GM19463 (cell line): Measurements from ENCODE around the gene BTBD16.
A peak's percentile ranks its signal among the peaks of the same experiment; 100 is the strongest.

Source experiments
- ATAC-seq: cut with Tn5 transposase; IDR thresholded peaks from one replicate; pipeline ENCODE4 v1.9.1; 2021; ENCODE audit warnings: mild to moderate bottlenecking, moderate library complexity; ENCODE audit not compliant: unreplicated experiment

The BTBD16 gene

GRCh38 chr10:122293156-122293960, 22.3 kb downstream of the BTBD16 start:
- no peak for ATAC-seq

DNA sequence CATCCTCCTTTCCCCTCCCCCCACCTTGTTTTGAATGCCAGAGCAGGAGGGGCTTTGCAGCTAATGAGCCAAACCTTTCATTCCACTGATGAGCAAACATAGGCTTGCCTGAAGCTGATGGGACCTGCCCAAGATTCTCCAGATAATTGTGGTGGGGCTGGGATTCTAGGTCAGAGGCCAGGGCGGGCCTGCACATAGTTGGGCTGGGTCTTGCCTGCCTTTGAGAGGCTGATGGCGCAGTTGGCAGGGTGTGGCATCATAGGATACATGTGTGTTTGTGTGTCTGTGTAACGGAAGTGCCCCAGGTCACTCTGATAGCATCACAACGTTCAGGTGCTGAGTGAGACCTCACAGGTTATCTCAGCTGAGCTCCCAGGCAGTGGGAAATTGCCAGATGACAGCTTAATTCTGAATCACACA, 22.9 kb downstream of the BTBD16 start:
- ATAC-seq = no peak

GRCh38 chr10:122294511-122295450, 23.7 kb downstream of the BTBD16 start:
- no peak for ATAC-seq

DNA sequence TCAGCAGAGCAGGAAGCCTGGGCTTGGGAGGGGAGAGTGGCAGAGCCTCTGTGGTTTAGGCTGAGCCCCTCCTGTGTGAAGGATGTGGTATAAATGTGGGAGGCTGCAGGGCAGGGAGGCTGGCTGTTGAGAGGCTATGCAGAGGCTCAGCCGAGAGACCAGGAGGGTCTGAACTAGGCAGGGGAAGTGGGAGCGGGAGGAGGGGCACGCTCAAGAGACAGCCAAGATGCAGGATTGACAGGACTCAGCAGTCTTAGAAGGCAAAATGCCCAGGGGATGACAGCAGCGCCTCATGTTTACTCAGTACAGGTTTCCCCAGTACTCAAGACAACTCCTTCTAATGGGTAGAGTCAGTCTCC, 24.3 kb downstream of the BTBD16 start:
- ATAC-seq = no peak

DNA sequence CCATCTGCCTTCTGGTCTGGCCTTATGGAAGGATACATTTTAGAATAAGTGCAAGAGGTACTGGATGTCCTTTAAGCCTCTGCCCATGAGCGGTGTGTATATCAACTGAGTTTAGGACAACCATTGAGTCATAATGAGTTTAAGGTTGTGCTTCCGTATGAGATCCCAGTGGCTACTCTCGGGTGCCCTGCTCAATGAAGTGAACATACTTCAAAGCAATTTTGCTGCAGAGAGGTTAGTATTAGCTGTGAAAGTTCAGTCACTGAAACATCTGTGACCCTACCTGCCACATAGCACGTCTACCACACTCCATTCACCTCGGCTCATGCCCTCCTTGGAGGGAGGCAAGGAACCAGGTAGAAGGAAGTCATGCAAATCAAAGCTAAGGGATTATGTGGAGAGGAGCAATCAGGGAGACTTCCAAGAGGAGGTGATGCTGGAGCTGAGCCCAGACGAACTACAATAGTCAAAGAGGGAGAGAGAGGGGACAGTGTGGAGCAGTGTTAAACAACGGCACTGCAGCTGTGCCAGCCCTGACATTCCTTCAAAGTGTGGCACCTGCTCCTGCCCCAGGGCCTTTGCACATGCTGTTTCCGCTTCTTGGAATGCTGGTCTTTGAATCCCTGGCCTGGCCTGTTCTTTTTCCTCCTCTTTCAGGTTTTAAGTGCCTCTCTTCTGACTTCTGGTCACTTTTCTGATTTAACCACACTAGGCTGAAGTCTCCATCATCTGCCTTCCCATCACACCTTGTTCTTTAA, 25.4 kb downstream of the BTBD16 start:
- no peak for ATAC-seq

- ATAC-seq = no peak
These were observed 26.5 kb downstream of the BTBD16 start for GRCh38 chr10:122297583-122297982.

DNA sequence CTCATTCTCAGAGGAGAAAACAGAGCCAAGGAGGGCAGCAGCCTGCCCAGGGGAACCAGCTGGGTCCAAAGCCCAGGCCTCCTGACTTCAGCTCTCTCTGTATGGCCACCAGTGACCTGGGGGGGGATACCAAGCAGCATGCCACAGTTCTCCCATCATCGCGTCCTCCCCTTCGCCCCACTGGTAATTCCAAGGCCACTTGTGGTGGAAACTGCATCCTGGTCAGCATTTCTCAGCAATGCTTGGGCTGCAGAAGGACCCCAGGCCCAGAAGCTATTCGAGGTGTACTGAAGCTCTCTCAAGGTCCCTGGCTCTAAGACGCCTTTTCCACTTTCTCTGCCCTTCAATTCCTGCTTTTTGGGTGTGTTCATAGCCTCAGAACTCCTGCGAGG, 27.1 kb downstream of the BTBD16 start:
- ATAC-seq = no peak

GRCh38 chr10:122298598-122299301, 27.7 kb downstream of the BTBD16 start:
- ATAC-seq = peak; percentile 72

DNA sequence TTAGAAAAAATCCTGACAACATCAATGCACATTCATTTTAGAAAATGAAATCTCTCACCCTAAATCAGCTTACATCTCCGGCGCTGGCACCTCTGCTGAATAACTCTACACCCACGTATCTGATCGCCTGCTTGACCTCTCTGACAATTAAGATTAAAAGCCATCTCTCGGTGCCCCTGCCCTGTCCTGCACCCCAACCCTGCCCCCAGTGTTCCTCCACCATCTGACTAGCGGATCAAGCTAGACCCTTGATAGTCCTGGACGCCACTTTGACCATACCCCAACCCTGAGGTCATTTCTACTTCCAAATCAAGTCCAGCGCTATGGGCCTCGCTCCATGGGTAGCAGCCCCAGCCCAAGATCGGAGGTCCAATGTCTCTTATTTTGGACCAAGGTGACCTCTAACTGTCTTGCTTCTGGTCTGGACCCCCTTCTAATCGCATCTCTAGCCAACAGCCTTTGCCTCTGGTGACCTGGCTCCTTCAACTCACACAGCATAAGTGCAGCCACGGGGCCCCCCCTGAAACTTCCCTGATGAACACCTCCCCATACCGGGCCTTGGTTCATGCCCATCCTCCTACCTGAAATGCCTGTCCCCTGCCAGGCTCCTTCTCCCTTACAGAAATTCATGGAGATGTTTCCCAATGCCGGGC, 28.5 kb downstream of the BTBD16 start:
- ATAC-seq = no peak

DNA sequence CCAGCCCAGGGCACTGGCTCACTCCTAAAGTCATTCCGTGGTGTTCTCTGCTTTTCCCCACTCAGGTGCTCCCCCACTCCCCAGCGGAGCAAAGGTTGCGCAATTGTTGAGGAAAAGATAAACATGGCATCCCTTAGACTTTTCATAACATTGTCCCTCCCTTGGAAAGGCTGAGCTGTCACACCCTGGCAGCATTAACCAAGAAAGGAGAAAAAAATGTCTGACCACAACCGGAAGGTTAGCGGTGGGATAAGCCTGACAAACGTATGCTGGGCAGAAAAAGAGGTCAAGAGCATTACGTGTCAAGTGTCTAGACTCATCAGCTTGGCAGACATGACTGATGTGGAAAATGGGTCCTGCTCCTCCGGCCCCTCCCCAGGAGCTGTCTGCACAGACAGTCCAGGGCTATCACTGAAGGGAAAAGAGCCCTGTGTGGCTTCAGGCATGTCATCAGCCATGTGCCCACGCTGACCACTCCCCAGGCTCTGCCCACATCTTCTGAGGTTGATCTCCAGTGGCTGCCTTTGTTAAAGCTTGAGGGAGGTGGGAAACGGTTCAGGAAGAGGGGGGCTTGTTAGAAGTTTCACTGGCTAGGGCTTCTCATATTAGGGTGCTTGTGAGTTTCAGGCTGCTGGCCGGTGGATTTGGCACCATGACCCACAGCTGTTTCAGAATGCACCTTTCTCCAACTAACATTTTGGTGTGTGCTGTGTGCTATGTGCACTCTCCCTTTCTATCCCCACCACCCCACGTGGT, 30.1 kb downstream of the BTBD16 start:
- ATAC-seq = no peak

DNA sequence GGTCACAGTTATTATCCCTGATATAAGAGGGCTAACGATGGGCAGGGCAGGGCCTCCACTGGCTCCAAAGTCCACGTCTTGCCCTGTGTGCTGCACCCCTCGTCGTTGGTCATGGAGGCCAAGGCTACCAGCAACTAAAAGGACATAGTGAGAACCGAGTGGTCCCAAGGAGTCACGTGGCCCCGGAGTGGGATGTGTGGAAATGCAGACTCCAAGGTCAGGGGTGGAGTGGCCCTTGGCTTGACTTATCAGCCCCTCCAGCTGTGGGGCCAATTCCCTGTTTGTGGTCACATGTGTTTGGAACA, 30.7 kb downstream of the BTBD16 start:
- ATAC-seq = no peak

DNA sequence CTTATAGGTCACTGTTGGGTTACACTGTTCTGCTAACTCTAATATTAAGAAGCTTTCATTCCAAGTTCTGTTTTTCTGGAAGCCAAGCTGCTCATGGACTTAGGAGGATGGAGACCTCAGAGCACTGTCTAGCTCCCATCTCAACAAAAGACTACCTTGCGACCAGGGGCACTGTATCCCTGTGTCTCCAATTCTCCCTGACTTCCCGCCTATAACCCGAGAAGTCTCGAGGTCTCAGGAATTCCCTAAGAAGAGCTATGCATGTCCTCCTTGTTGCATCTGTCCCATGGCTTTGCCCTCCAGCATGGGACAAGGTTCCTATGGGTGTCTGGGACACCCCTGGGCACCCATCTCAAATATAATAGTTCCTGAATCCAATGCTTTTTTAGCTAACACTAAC, 31.2 kb downstream of the BTBD16 start:
- no peak for ATAC-seq

DNA sequence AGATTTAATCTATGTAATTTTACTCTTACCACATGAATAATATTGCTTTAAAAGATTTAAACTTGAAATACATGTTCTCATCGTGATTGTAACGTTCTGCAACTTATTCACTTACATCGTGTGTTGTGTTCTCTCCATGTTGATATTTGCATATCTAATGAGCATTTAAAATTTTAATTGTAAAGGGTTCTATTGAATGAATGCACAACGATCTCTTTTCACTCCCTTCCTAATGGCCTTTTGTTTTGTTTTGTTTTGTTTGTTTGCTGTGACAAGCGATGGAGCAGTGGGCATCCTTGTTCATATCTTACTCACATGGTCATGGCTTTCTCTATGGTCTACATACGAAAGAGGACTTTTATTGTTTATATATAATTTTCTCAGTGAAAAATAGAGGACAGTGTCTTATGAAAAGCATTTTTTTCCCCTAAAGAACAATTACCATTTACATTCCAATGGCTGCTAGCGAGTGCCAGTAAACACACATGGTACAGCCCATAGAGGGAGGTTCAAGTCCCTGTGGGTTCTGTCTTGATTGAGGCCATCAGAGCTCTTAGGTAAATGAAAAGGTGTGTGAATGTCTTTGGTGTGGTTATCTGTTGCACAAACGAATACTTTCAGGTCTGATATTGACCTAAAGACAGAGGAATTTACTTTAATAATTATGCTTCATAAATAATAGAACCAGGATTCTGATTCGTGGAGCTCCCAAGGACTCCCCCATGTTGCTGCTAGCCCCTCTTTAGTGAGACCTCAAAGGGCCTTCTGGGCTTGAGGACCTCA, 32.4 kb downstream of the BTBD16 start:
- no peak for ATAC-seq

DNA sequence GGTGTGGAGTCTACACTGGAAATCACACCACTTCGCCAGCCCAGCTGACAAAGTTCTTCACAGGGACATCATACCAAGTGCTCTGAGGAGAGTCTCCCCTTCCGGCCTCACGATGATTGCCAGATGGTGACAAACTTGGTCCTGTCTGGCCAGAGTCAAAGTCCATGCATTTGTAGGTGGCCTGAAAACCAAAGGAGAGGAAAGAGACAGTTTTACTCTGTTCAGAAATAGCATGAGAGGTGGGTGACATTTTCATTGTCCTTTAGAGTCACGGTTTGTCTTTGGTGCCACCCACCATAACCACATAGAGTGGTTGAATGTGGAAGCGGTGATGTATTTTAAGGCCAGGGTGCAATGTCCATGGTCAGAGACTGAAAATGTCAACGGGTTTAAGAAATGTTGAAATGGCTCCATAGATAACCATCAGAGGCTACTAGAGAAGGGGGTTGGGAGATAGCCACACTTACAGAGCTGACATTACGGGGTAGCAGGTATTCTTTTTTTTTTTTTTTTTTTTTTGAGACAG, 33.0 kb downstream of the BTBD16 start:
- ATAC-seq = no peak

DNA sequence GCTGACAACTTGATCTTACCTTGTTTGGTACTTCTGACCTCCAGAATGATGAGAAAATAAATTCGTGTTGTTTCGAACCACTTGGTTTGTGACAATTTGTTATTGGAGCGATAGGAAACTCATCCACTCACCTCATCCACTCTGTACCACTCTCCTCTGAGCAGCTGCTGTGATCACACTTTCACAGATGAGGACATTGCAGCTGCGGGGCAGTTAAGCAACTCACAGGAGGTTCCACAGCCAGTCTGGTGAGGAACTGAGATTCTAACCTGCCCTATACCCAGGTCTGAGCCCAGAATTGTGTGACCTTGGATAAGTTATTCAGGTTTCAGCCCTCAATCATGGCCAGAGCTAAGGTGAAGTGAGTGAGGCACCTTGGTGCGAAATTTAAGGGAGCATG, 35.2 kb downstream of the BTBD16 start:
- ATAC-seq = no peak

GRCh38 chr10:122306744-122307143, 35.6 kb downstream of the BTBD16 start:
- no peak for ATAC-seq

DNA sequence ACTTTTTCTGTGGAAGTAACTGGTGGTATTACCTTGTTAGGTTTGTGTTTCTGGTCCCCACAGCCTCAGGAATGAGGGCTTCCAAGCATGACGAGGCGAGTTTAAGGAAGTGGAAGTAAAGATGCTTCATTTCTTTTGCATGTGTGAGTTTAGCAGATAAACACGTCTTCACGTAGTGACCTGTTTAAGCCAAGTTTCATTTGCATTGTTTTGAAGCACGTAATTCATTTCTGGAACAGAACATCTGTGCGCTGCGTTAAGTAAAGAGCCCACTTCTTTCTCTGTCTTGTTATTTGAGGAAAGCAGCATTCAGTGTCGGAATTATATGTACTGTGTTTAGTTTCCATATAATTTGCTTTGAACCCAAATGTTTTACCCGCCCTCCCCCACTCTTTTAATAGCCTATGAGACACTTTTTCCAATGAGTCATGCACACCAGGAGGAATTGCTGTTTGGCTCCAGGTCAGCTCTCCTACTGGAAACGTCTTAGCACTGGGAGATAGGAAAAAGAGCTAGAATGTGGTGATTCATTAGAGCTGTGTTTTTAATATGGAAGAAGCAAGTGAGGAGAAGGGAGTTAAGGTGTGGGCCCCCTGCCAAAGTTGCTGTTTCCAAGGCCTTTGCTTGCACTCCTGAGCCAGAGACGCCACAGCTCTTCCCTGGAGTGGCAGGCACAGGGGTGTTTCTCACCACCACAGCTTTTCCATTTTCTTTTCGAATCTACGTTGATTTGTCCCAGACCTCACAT, 36.7 kb downstream of the BTBD16 start:
- ATAC-seq = no peak
